HuH-7 (cell line): ENCODE measurements around the gene PPIF.
A peak's percentile ranks its signal among the peaks of the same experiment; 100 is the strongest.

Experiments used
- DNase-seq: peaks from one replicate; pipeline ENCODE4 v3.0.0; 2011; ENCODE audit warnings: low spot score

Gene PPIF

GRCh38 chr10:79386637-79387465 is 39.6 kb downstream of the PPIF start:
- peak; percentile 3 for DNase-seq

GRCh38 chr10:79387466-79387973 is 40.3 kb downstream of the PPIF start:
- DNase-seq = no peak

GRCh38 chr10:79387974-79388850 is 40.9 kb downstream of the PPIF start:
- no peak for DNase-seq

DNA sequence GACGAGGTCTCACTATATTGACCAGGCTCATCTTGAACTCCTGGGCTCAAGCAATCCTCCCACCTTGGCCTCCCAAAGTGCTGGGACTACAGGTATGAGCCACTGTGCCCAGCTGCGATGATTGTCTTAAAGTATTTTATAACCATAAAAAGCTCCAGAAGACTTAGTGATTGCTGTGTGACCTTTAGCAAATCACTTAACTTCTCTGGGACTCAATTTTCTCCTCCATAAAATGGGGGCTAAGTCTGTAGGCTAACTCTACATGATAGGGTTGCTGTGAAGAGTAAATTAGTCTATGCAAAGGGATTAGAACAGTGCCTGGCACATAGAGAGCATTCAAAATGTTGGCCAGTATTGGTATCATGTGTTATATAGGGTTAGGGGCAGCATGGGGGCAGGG is 42.8 kb downstream of the PPIF start:
- no peak for DNase-seq

DNA sequence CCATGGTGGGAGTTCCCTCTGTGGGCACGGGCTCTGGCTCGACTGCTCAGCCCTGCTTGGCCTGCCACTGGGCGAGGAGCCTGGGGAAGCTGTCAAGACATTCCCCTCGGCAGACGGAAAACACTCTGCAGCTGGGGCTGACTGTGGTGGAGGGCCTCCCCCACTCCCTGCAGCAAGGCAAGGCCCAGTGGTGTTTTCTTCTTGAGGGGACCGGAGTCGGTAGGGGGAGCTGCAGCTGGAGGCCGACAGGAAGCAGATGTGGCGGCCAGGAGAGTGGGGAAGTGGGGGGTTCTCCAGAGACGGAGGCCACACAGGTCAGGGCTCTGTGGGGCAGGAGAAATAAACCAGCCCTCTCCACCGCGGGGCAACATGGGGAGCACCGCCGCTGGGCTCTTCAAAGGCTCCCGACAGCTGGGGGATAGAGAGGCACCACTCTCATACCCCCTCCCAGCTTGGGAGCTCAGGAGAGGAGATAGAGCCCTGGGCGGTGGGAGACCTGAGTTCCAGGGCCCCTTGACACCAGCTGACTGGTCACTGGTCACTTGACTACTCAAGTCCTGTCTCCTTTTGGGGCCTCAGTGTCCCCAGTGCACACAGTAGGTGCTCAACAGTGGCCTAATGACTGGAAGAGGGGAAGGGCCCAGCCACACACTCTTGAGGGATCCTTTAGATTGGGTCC is 43.4 kb downstream of the PPIF start:
- DNase-seq = no peak

DNA sequence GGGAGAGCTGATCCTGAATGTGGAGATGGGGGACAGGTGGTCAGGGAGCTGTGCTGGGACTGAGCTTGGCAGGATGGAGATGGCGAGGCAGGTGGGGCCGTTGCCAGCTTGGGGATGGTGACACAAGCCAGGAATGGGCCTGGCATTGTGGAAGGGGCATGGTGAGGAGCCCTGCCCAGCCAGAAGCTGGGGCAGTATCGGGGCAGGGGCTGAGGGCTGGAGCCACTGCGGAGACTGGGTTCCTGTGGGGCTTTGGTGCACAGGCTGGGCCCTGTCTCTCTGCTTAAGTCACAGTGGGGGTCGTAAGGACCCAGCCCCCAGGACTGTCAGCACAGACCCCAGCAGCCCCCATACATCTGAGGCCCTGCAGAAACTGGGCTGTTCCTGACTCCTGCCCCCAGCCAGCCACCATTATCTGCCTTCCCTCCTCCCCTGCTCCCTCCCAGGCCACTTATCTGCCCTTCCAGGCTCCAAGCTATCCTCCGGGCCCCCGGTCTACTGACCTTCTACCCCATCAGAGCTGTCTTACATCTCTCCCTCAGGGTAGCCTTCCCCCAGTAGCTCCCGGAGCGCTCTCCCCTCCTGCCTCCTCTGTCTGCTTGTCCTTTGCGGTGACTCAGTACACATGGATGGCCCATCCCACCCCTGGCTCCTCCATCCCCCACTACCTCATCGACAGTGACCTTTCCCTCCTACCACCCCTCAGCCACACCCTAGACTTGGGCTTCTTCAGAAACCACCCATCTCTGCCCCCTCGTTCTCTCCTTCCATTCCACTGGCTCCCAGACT is 44.2 kb downstream of the PPIF start:
- no peak for DNase-seq

GRCh38 chr10:79392020-79392398 is 44.7 kb downstream of the PPIF start:
- DNase-seq = no peak

- no peak for DNase-seq
These were observed 45.4 kb downstream of the PPIF start for GRCh38 chr10:79392506-79393176.

DNA sequence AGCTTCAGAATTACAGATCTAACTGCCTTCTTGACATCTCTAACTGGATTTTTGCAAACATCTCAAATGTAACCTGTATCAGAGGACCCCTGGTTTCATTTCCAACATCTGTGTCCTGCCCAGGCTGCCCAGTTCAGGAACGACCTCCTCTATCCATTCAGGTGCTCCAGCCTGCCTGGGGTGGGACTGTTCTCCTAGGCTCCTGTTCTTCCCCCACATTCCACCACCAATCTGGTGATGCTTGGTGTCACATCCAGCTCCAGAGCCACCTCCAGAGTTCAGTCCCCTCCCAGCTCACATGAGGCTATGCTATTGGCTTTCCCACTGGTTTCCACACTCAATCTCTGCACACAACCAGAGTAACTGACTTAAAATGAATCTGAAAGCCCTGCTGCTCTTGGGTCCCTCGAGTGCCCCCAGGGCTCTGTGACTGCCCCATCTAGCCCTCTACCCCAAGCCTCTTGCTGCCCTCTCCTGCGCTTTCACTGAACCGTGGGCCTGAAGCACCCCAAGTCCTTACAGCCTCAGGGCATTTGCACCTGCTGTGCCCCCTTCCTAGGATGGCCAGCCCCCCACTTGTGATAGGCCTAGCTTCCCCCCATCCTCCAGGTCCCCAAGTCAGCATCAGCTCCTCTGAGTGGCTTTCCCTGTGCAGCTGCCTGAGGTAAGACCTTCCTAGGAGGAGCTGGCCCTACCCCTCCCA is 46.1 kb downstream of the PPIF start:
- DNase-seq = no peak

- no peak for DNase-seq
These were observed 46.8 kb downstream of the PPIF start for GRCh38 chr10:79393924-79394610.

- DNase-seq = no peak
These were observed 47.4 kb downstream of the PPIF start for GRCh38 chr10:79394664-79395063.

GRCh38 chr10:79396520-79396919 is 49.3 kb downstream of the PPIF start:
- no peak for DNase-seq

GRCh38 chr10:79397051-79397450 is 49.8 kb downstream of the PPIF start:
- no peak for DNase-seq

- no peak for DNase-seq
These were observed 50.5 kb downstream of the PPIF start for GRCh38 chr10:79397575-79398303.

GRCh38 chr10:79398642-79399041 is 51.4 kb downstream of the PPIF start:
- no peak for DNase-seq

DNA sequence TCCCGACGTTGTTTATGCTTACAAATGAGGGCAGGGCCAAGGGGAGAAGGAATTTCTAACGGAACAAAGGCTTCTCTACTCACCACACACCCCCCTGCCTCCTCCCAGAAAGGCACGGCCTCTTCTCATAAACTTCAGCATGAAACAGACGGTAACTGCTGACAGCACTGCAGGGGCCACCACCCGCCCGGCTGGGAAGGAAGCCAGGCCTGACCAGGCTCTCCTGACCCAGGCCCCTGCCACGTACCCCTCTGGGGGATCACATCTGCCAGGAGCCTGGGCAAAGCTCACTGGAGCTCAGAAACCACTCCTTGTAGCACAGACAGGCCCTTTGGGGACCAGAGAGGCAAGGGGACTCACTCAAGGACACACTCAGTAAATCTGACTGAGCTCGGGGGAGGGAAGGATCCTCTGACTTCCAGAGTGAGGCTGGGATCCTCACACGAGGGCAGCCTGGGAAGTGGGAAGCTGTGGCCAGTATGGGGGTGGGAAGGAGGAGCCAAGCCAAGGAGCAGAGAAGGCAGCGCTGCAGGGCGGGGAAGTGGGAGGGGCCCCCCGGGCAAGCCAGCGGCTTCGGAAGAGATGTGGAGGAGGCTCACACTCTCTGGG is 52.1 kb downstream of the PPIF start:
- DNase-seq = no peak

- DNase-seq = peak; percentile 82
These were observed 53.1 kb downstream of the PPIF start for GRCh38 chr10:79400146-79401004.
